Testis (tissue), 3 donors: ENCODE measurements around the gene CPXM2. TPM values are rescaled to one million over a fixed set of nuclear protein-coding genes. Genes with fewer than 3 reads are reported as not detected.

Source experiments
- DNase-seq: peaks from one replicate; pipeline ENCODE4 v3.0.0-alpha.2; 2019
- H3K27ac ChIP-seq, 2 donors: fragments of 200-600 bp; sonication (generic); one replicate each; pipeline ENCODE4 v1.5.1; 2019
- H3K27me3 ChIP-seq: fragments of 200-600 bp; sonication (generic); one replicate; pipeline ENCODE4 v1.5.1; 2019
- H3K36me3 ChIP-seq: fragments of 200-600 bp; sonication (generic); one replicate; pipeline ENCODE4 v1.5.1; 2017; ENCODE audit warnings: low read depth; ENCODE audit errors: missing control alignments
- H3K4me1 ChIP-seq: fragments of 200-600 bp; sonication (generic); one replicate; pipeline ENCODE4 v1.5.1; 2019
- H3K4me3 ChIP-seq, 2 donors: fragments of 200-600 bp; sonication (generic); one replicate each; pipeline ENCODE4 v1.5.1; 2017 to 2019
- H3K9me3 ChIP-seq: fragments of 200-600 bp; sonication (generic); one replicate; pipeline ENCODE4 v1.5.1; 2017
- CTCF ChIP-seq, 3 experiments: fragments of 450-650 bp in 2 of 3; fragments of 200-600 bp in 1 of 3; sonication (generic) in 1 of 3; IDR thresholded peaks; one replicate each; pipeline ENCODE4 v1.5.1; 2016 to 2019; ENCODE audit warnings: antibody characterized with exemption in 3 of 3, mild to moderate bottlenecking in 2 of 3, moderate library complexity in 1 of 3
- POLR2A ChIP-seq: fragments of 450-650 bp; IDR thresholded peaks from one replicate; pipeline ENCODE4 v1.6.1; 2017; ENCODE audit warnings: antibody characterized with exemption, mild to moderate bottlenecking, moderate library complexity
- WGBS, 2 donors: methylation state at CpG; one replicate each; pipeline ENCODE4 v1.1.5; 2018; 5-methylcytosine and 5-hydroxymethylcytosine counted together
- intact Hi-C: fragments of 100-400 bp; cut with DNase I; formaldehyde crosslinking; loops from one replicate; pipeline ENCODE4 v1.15.1; 2023; ENCODE audit warnings: low total_unique reads
- polyA plus RNA-seq: library from polyadenylated mRNA; stranded (reverse); fragments of 350-450 nt; fragmentation: Illumina TruSeq; extraction: RNeasy Lipid Tissue Mini Kit (QIAGEN cat#74804); gene quantifications from one replicate; pipeline ENCODE4 v1.2.3, GENCODE V29; 2014; ENCODE audit warnings: low read depth, low replicate concordance; ENCODE audit not compliant: insufficient read depth
- total RNA-seq, 2 donors: library from RNA; depleted of rRNA; stranded (reverse); fragments of >200 nt; gene quantifications; one replicate each; pipeline ENCODE4 v1.2.3, GENCODE V29; 2016

The CPXM2 gene
- total and polyA plus RNA-seq, 3 donors from 2014 or later, result 16.0 to 40.0 (median 17.5) TPM

GRCh38 chr10:123878666-123879303, 12.8 kb downstream of the CPXM2 start:
- no peak overlapping the region for H3K27ac ChIP-seq
- no peaks in the 10 kb centered on the region for H3K9me3 ChIP-seq
- H3K36me3 ChIP-seq, result no peaks in the 10 kb centered on the region
- H3K27me3 ChIP-seq, result no peaks in the 10 kb centered on the region
- TF ChIP-seq POLR2A (no peak), CTCF (IDR thresholded peaks at IDR 0.05) (no peak)
- no peak for DNase-seq
- peaks cover 16% of the 10 kb centered on the region for H3K4me1 ChIP-seq
- intact Hi-C loops, result no loop called here
- 68 to 78% methylated on average over 6 to 7 of the region's 7 CpGs for WGBS, 2 donors
- no peak overlapping the region for H3K4me3 ChIP-seq

GRCh38 chr10:123870260-123870659, 21.3 kb downstream of the CPXM2 start:
- DNase-seq, result no peak
- TF ChIP-seq CTCF (IDR thresholded peaks at IDR 0.05) (no peak), POLR2A (no peak)
- H3K4me1 ChIP-seq, result peaks cover 5% of the 10 kb centered on the region
- intact Hi-C loops, result no loop called here
- WGBS, 2 donors, result 45 to 48% methylated on average over 8 of the region's 8 CpGs
- no peak overlapping the region for H3K4me3 ChIP-seq
- no peak overlapping the region for H3K27ac ChIP-seq
- H3K27me3 ChIP-seq, result no peaks in the 10 kb centered on the region
- no peaks in the 10 kb centered on the region for H3K36me3 ChIP-seq
- no peaks in the 10 kb centered on the region for H3K9me3 ChIP-seq

- DNase-seq, result no peak
- Histone ChIP-seq H3K36me3 (no peaks in the 10 kb centered on the region), H3K4me3 (no peak overlapping the region), H3K4me1 (peaks cover 5% of the 10 kb centered on the region), H3K27me3 (no peaks in the 10 kb centered on the region), H3K9me3 (no peaks in the 10 kb centered on the region), H3K27ac (no peak overlapping the region)
- 87 to 91% methylated on average over 7 of the region's 7 CpGs for WGBS, 2 donors
- TF ChIP-seq CTCF (IDR thresholded peaks at IDR 0.05) (no peak), POLR2A (no peak)
- intact Hi-C loops, result no loop called here
Observed at GRCh38 chr10:123869020-123869414, 22.6 kb downstream of the CPXM2 start.

- intact Hi-C loops, result no loop called here
- DNase-seq, result no peak
- Histone ChIP-seq H3K27ac (no peak overlapping the region), H3K9me3 (no peaks in the 10 kb centered on the region), H3K27me3 (no peaks in the 10 kb centered on the region), H3K36me3 (no peaks in the 10 kb centered on the region), H3K4me1 (peaks cover 5% of the 10 kb centered on the region), H3K4me3 (no peak overlapping the region)
- no peak for TF ChIP-seq CTCF (IDR thresholded peaks at IDR 0.05)
- TF ChIP-seq POLR2A, result no peak
- 80% methylated on average over 14 to 15 of the region's 15 CpGs for WGBS, 2 donors
Observed at GRCh38 chr10:123868038-123869019, 23.3 kb downstream of the CPXM2 start.
